Liver (tissue), 3 donors: Measurements from ENCODE around the gene NPIPB8.
"Not testable (repeated sequence)": the region's sequence is repeated elsewhere in the genome, so short reads cannot be mapped to it uniquely, and the experiment has no call there.

Source experiments
- GABPA ChIP-seq, 2 donors: IDR thresholded peaks in 1 of 2; conservative IDR thresholded peaks in 1 of 2; 2 replicates each; pipeline ENCODE4 v1.6.1; 2016; ENCODE audit warnings: antibody characterized with exemption in 2 of 2, mild to moderate bottlenecking in 1 of 2, moderate library complexity in 1 of 2
- JUND ChIP-seq, 2 donors: IDR thresholded peaks; 2 replicates each; pipeline ENCODE4 v1.6.1; 2016; ENCODE audit warnings: antibody characterized with exemption in 2 of 2
- RXRA ChIP-seq, 2 donors: IDR thresholded peaks; 2 replicates each; pipeline ENCODE4 v1.6.1; 2017 to 2018; ENCODE audit warnings: antibody characterized with exemption in 2 of 2, mild to moderate bottlenecking in 1 of 2
- ZBTB33 ChIP-seq: IDR thresholded peaks from 2 replicates; pipeline ENCODE4 v1.6.1; 2016; ENCODE audit warnings: antibody characterized with exemption
- TF ChIP-seq, protein P1 (sequence below): fragments of 150-350 bp; IDR thresholded peaks from 2 replicates; pipeline ENCODE4 v1.5.1; 2017; ENCODE audit warnings: improper control_type of control experiment, low read depth, low read length; ENCODE audit not compliant: missing input control
- TF ChIP-seq, protein P2 (sequence below): IDR thresholded peaks from 2 replicates; pipeline ENCODE4 v1.6.1; 2016; ENCODE audit warnings: antibody characterized with exemption
- TF ChIP-seq, protein P3 (sequence below): IDR thresholded peaks from 2 replicates; pipeline ENCODE4 v1.6.1; 2016; ENCODE audit warnings: antibody characterized with exemption, mild to moderate bottlenecking
- donor health status: healthy.
- donor health status: healthy.

- not testable (repeated sequence) for TF ChIP-seq JUND (IDR thresholded peaks at IDR 0.05); ZBTB33; RXRA (IDR thresholded peaks at IDR 0.05); GABPA (IDR thresholded peaks at IDR 0.05 in 1 of 2, conservative IDR thresholded peaks at IDR 0.05 in 1 of 2)
- TF ChIP-seq, protein P1, sequence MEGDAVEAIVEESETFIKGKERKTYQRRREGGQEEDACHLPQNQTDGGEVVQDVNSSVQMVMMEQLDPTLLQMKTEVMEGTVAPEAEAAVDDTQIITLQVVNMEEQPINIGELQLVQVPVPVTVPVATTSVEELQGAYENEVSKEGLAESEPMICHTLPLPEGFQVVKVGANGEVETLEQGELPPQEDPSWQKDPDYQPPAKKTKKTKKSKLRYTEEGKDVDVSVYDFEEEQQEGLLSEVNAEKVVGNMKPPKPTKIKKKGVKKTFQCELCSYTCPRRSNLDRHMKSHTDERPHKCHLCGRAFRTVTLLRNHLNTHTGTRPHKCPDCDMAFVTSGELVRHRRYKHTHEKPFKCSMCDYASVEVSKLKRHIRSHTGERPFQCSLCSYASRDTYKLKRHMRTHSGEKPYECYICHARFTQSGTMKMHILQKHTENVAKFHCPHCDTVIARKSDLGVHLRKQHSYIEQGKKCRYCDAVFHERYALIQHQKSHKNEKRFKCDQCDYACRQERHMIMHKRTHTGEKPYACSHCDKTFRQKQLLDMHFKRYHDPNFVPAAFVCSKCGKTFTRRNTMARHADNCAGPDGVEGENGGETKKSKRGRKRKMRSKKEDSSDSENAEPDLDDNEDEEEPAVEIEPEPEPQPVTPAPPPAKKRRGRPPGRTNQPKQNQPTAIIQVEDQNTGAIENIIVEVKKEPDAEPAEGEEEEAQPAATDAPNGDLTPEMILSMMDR, result not testable (repeated sequence)
- TF ChIP-seq, protein P2, sequence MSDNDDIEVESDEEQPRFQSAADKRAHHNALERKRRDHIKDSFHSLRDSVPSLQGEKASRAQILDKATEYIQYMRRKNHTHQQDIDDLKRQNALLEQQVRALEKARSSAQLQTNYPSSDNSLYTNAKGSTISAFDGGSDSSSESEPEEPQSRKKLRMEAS, result not testable (repeated sequence)
- TF ChIP-seq, protein P3, sequence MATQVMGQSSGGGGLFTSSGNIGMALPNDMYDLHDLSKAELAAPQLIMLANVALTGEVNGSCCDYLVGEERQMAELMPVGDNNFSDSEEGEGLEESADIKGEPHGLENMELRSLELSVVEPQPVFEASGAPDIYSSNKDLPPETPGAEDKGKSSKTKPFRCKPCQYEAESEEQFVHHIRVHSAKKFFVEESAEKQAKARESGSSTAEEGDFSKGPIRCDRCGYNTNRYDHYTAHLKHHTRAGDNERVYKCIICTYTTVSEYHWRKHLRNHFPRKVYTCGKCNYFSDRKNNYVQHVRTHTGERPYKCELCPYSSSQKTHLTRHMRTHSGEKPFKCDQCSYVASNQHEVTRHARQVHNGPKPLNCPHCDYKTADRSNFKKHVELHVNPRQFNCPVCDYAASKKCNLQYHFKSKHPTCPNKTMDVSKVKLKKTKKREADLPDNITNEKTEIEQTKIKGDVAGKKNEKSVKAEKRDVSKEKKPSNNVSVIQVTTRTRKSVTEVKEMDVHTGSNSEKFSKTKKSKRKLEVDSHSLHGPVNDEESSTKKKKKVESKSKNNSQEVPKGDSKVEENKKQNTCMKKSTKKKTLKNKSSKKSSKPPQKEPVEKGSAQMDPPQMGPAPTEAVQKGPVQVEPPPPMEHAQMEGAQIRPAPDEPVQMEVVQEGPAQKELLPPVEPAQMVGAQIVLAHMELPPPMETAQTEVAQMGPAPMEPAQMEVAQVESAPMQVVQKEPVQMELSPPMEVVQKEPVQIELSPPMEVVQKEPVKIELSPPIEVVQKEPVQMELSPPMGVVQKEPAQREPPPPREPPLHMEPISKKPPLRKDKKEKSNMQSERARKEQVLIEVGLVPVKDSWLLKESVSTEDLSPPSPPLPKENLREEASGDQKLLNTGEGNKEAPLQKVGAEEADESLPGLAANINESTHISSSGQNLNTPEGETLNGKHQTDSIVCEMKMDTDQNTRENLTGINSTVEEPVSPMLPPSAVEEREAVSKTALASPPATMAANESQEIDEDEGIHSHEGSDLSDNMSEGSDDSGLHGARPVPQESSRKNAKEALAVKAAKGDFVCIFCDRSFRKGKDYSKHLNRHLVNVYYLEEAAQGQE, result not testable (repeated sequence)
These were observed 51.6 kb downstream of the NPIPB8 start for GRCh38 chr16:28689425-28689824.
